ENCODE measurements around the gene SPOCD1. TPM values are rescaled to one million over a fixed set of nuclear protein-coding genes. Genes with fewer than 3 reads are reported as not detected.

Gene SPOCD1
- total RNA-seq, 4 donors from 2014 or later: 0.63 to 23.9 (median 23.2) TPM; not detected in 1

- no peak for ATAC-seq (ENCODE audit: low FRiP score)
- DNase-seq (ENCODE audit: low spot score): no peak
- no peak for TF ChIP-seq CTCF (IDR thresholded peaks at IDR 0.05)
These were observed 24.0 kb upstream of the SPOCD1 start for GRCh38 chr1:31839662-31840343.

GRCh38 chr1:31837451-31838158 lies 21.8 kb upstream of the SPOCD1 start:
- TF ChIP-seq CTCF (IDR thresholded peaks at IDR 0.05): no peak
- ATAC-seq (ENCODE audit: low FRiP score): no peak
- no peak for DNase-seq (ENCODE audit: low spot score)

- ATAC-seq (ENCODE audit: low FRiP score) (no peak), DNase-seq (ENCODE audit: low spot score) (no peak)
- TF ChIP-seq CTCF (IDR thresholded peaks at IDR 0.05): no peak
These were observed 20.8 kb upstream of the SPOCD1 start for GRCh38 chr1:31836638-31837037.

- no peak for DNase-seq (ENCODE audit: low spot score)
- TF ChIP-seq CTCF (IDR thresholded peaks at IDR 0.05): no peak
These were observed 19.6 kb upstream of the SPOCD1 start for GRCh38 chr1:31835415-31835814.

GRCh38 chr1:31834501-31834900 lies 18.7 kb upstream of the SPOCD1 start:
- DNase-seq (ENCODE audit: low spot score) (no peak), ATAC-seq (ENCODE audit: low FRiP score) (no peak)
- no peak for TF ChIP-seq CTCF (IDR thresholded peaks at IDR 0.05)

More at GRCh38 chr1:31835415-31835814, 19.6 kb upstream of the SPOCD1 start:
- ATAC-seq (ENCODE audit: low FRiP score): no peak

GRCh38 chr1:31831397-31832378 lies 15.9 kb upstream of the SPOCD1 start:
- ATAC-seq (ENCODE audit: low FRiP score) (no peak), DNase-seq (ENCODE audit: low spot score) (no peak)
- no peak for TF ChIP-seq CTCF (IDR thresholded peaks at IDR 0.05)

Measured in omental fat pad (tissue), 4 donors.